ENCODE measurements around the gene SLC22A15. TPM values are rescaled to one million over a fixed set of nuclear protein-coding genes. Genes with fewer than 3 reads are reported as not detected.

Gene SLC22A15
- total and polyA plus RNA-seq, 10 of the 15 experiments (the other 5 are each of a cell fraction or from before 2014, with no cell fraction given) = 0.05 to 2.8 (median 0.13) TPM; not detected in 1

GRCh38 chr1:115977499-115978258, 1.4 kb downstream of the SLC22A15 start:
- no peaks in the 10 kb centered on the region for H3K27me3 ChIP-seq (replicated peaks in 1 of 2; ENCODE audit: control insufficient read depth in 2 of 2, insufficient read depth in 2 of 2, low read length in 1 of 2)
- H3K4me3 ChIP-seq = no peak overlapping the region
- BruUV-seq (replicated peaks) = no TSS peak
- CTCF ChIA-PET = interaction anchor here (0.6 to 2.5 kb wide), 9 partner anchors 10 to 369 kb away, joined by 3 to 14 read pairs (median 3); no protein-coding TSS in a partner anchor
- no peak overlapping the region for H2AFZ ChIP-seq (ENCODE audit: control insufficient read depth, low read depth, low read length)
- SMC1A ChIA-PET (ENCODE audit: uncharacterized antibody, unreplicated experiment) = interaction anchor here (0.8 kb wide), 1 partner anchor 43 kb away, joined by 3 read pairs; no protein-coding TSS in a partner anchor
- DNase-seq (ENCODE audit: low read depth, low spot score) (no peak), ATAC-seq (no peak), FAIRE-seq (peak; percentile 41)
- no peaks in the 10 kb centered on the region for H3K36me3 ChIP-seq (ENCODE audit: control insufficient read depth in 2 of 2, insufficient read depth in 2 of 2, low read length in 1 of 2)
- H3K27ac ChIP-seq (ENCODE audit: control insufficient read depth, insufficient read depth) = no peak overlapping the region
- intact Hi-C loops (cut with micrococcal nuclease; ENCODE audit: unreplicated experiment) (no loop called here), in situ Hi-C loops (cut with MboI) (no loop called here)
- H3K9me3 ChIP-seq (replicated peaks; ENCODE audit: control insufficient read depth, insufficient read depth, low read length) = no peaks in the 10 kb centered on the region
- no peaks in the 10 kb centered on the region for H3K79me2 ChIP-seq (ENCODE audit: control insufficient read depth, insufficient read depth, low read length)
- 60% methylated on average over 9 of the region's 9 CpGs for WGBS (ENCODE audit: insufficient coverage, insufficient replicate concordance, low lambda C conversion rate, missing lambda C conversion rate)
- no peak overlapping the region for H3K4me2 ChIP-seq (ENCODE audit: control insufficient read depth, insufficient read depth)
- no peaks in the 10 kb centered on the region for H3K4me1 ChIP-seq (ENCODE audit: control insufficient read depth, insufficient read depth, low read length)
- no peak overlapping the region for H3K9ac ChIP-seq (ENCODE audit: control insufficient read depth, insufficient read depth, low read length)
- no peaks in the 10 kb centered on the region for H4K20me1 ChIP-seq (ENCODE audit: control insufficient read depth, insufficient read depth)
- POLR2A ChIA-PET = no interaction called here
- RAD21 ChIA-PET (ENCODE audit: unreplicated experiment) = no interaction called here
- TF ChIP-seq ELK1 (IDR thresholded peaks at IDR 0.05; ENCODE audit: low read depth, low read length) (no peak), ZNF622 (IDR thresholded peaks at IDR 0.05) (no peak), ZNF24 (IDR thresholded peaks at IDR 0.05) (no peak), JUND (IDR thresholded peaks at IDR 0.05; ENCODE audit: low read depth, low read length) (no peak), CBX3 (IDR thresholded peaks at IDR 0.05; ENCODE audit: borderline replicate concordance, low read depth) (no peak), ESRRA (IDR thresholded peaks at IDR 0.05; ENCODE audit: low read length) (no peak), TARDBP (IDR thresholded peaks at IDR 0.05; ENCODE audit: borderline replicate concordance) (no peak), IRF3 (IDR thresholded peaks at IDR 0.05) (no peak), TCF3 (IDR thresholded peaks at IDR 0.05; ENCODE audit: borderline replicate concordance, insufficient read depth, low read depth, low read length) (no peak), IKZF1 (conservative IDR thresholded peaks at IDR 0.05) (no peak), NRF1 (conservative IDR thresholded peaks at IDR 0.05; ENCODE audit: low read depth, low read length) (no peak), SUZ12 (IDR thresholded peaks at IDR 0.05; ENCODE audit: unreplicated experiment) (no peak), ZNF207 (IDR thresholded peaks at IDR 0.05; ENCODE audit: borderline replicate concordance) (no peak), MLLT1 (IDR thresholded peaks at IDR 0.05) (no peak), CUX1 (IDR thresholded peaks at IDR 0.05; ENCODE audit: insufficient replicate concordance, low read depth, low read length) (no peak)

All from GM12878 (cell line).